GM19023 (cell line): ENCODE data around the gene PREX1.

Experiments
- ATAC-seq: cut with Tn5 transposase; IDR thresholded peaks from one replicate; pipeline ENCODE4 v1.9.1; 2021; ENCODE audit warnings: mild to moderate bottlenecking, moderate library complexity; ENCODE audit not compliant: unreplicated experiment

PREX1 gene

GRCh38 chr20:48597521-48598302 lies 230.1 kb downstream of the PREX1 start:
- no peak for ATAC-seq

- no peak for ATAC-seq
These were observed 231.4 kb downstream of the PREX1 start for GRCh38 chr20:48596334-48596898.

- no peak for ATAC-seq
These were observed 232.1 kb downstream of the PREX1 start for GRCh38 chr20:48595495-48596333.

GRCh38 chr20:48594533-48594932 lies 233.3 kb downstream of the PREX1 start:
- no peak for ATAC-seq

- ATAC-seq, result no peak
These were observed 235.5 kb downstream of the PREX1 start for GRCh38 chr20:48592107-48592940.

- ATAC-seq, result no peak
These were observed 241.1 kb downstream of the PREX1 start for GRCh38 chr20:48586730-48587129.

GRCh38 chr20:48585061-48585870 lies 242.5 kb downstream of the PREX1 start:
- ATAC-seq, result no peak

- no peak for ATAC-seq
These were observed 243.3 kb downstream of the PREX1 start for GRCh38 chr20:48584391-48585060.

- no peak for ATAC-seq
These were observed 244.0 kb downstream of the PREX1 start for GRCh38 chr20:48583801-48584200.

- no peak for ATAC-seq
These were observed 244.6 kb downstream of the PREX1 start for GRCh38 chr20:48583171-48583570.

- ATAC-seq, result no peak
These were observed 245.2 kb downstream of the PREX1 start for GRCh38 chr20:48582673-48582985.

GRCh38 chr20:48581167-48581566 lies 246.6 kb downstream of the PREX1 start:
- no peak for ATAC-seq

- ATAC-seq, result no peak
These were observed 249.3 kb downstream of the PREX1 start for GRCh38 chr20:48578397-48579098.

- ATAC-seq, result no peak
These were observed 250.2 kb downstream of the PREX1 start for GRCh38 chr20:48577557-48577956.

- ATAC-seq, result no peak
These were observed 253.4 kb downstream of the PREX1 start for GRCh38 chr20:48574383-48574782.
